ENCODE data around the gene HES4. TPM values are rescaled to one million over a fixed set of nuclear protein-coding genes. Genes with fewer than 3 reads are reported as not detected.

HES4 gene
- total and polyA plus RNA-seq, 10 of the 15 experiments (the other 5 are each of a cell fraction or from before 2014, with no cell fraction given) = 0.44 to 1.7 (median 0.85) TPM; not detected in 5

- TF ChIP-seq PKNOX1 (IDR thresholded peaks at IDR 0.05) (peak; percentile 98), MXI1 (IDR thresholded peaks at IDR 0.05; ENCODE audit: low read depth, low read length) (no peak), SMARCA5 (IDR thresholded peaks at IDR 0.05) (no peak), ZBTB33 (IDR thresholded peaks at IDR 0.05) (no peak), ZNF24 (IDR thresholded peaks at IDR 0.05) (no peak), ZNF217 (IDR thresholded peaks at IDR 0.05) (peak; percentile 85), CTCF (IDR thresholded peaks at IDR 0.05 in 2 of 3, conservative IDR thresholded peaks at IDR 0.05 in 1 of 3; ENCODE audit: control insufficient read depth in 2 of 3, extremely low read depth in 1 of 3, insufficient read depth in 1 of 3, low read depth in 3 of 3, low read length in 3 of 3) (peak; percentile 80 to 97 (median 84))
Observed at GRCh38 chr1:1033009-1033587, 33.2 kb upstream of the HES4 start (continued).

All from GM12878 (cell line).